Activated CD4-positive, alpha-beta T cell treated with anti-CD3 and anti-CD28 coated beads for 24 hours (primary cell): ENCODE measurements around the gene DYSF.

Source experiments
- DNase-seq, 2 donors: peaks; one replicate each; pipeline ENCODE4 v3.0.0-alpha.2; 2020; ENCODE audit warnings: low read depth in 2 of 2

DYSF gene

GRCh38 chr2:71725836-71726235 lies 272.5 kb downstream of the DYSF start:
- DNase-seq: no peak

DNA sequence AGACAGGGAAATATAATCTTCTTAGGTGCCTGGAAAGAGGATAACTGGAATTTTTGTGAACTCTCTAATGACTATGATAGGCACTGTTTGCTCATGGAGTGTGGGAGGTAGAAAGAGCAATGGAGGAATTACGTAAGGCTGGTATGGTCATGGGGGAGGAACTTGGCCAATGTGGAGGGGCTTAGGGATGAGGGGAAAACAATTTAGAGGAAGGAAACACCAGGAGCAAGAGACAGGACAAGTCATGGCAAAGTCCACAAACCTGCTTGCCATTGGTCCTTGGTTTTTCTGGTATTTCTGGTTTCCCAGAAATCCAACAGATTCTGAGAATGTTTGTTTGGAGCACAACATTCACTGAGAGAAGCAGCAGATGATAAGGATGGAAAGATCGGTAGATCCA lies 274.2 kb downstream of the DYSF start:
- no peak for DNase-seq

- DNase-seq: no peak
Observed at GRCh38 chr2:71728036-71728435, 274.7 kb downstream of the DYSF start.

GRCh38 chr2:71730785-71731383 lies 277.5 kb downstream of the DYSF start:
- no peak for DNase-seq

DNA sequence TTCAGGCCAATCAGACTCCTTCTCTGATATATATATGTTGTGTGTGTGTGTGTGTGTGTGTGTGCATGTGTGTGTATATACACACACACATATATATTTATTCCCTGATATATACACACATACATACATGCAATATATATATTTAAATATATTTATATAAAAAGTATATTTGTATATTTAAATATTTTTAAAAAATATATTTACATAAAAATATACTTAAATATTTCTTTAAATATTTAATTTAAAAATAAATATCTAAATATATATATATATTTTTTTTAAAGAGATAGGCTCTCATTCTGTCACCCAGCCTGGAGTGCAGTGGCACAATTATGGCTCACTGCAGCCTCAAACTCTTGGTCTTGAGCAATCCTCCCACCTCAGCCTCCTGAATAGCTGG lies 281.3 kb downstream of the DYSF start:
- no peak for DNase-seq

- no peak for DNase-seq
Observed at GRCh38 chr2:71735676-71736075, 282.3 kb downstream of the DYSF start.
